NCI-H82 (cell line): Measurements from ENCODE around the gene BAIAP2.
A peak's percentile ranks its signal among the peaks of the same experiment; 100 is the strongest.

Source experiments
- DNase-seq: peaks from one replicate; lab custom pipeline; 2025; lab: John Stamatoyannopoulos, UW

Gene BAIAP2

GRCh38 chr17:81158688-81159590 lies 124.0 kb downstream of the BAIAP2 start:
- DNase-seq: no peak

GRCh38 chr17:81159611-81160265 lies 124.8 kb downstream of the BAIAP2 start:
- no peak for DNase-seq

- DNase-seq: no peak
Measured at GRCh38 chr17:81160306-81160705, 125.4 kb downstream of the BAIAP2 start.

- DNase-seq: no peak
Measured at GRCh38 chr17:81160747-81161453, 125.9 kb downstream of the BAIAP2 start.

- no peak for DNase-seq
Measured at GRCh38 chr17:81161536-81161935, 126.6 kb downstream of the BAIAP2 start.

- DNase-seq: no peak
Measured at GRCh38 chr17:81161972-81162371, 127.0 kb downstream of the BAIAP2 start.

GRCh38 chr17:81162491-81162890 lies 127.5 kb downstream of the BAIAP2 start:
- no peak for DNase-seq

- no peak for DNase-seq
Measured at GRCh38 chr17:81163051-81163695, 128.2 kb downstream of the BAIAP2 start.

- DNase-seq: no peak
Measured at GRCh38 chr17:81163703-81164370, 128.9 kb downstream of the BAIAP2 start.

- peak; percentile 94 for DNase-seq
Measured at GRCh38 chr17:81164371-81165245, 129.7 kb downstream of the BAIAP2 start.

- peak; percentile 46 for DNase-seq
Measured at GRCh38 chr17:81165246-81166032, 130.5 kb downstream of the BAIAP2 start, which contains the start of gene PVALEF. TSS of gene PVALEF (plus strand) at chr17:81165507. CDS start at chr17:81181227, 15,720 bp downstream.

GRCh38 chr17:81166033-81166492 lies 131.1 kb downstream of the BAIAP2 start, which contains the start of gene AATK:
TSS of gene AATK (minus strand) at chr17:81166221. CDS start at chr17:81165992, 229 bp downstream.
- DNase-seq: no peak
